ENCODE results near the gene AMPH.

GRCh38 chr7:38669965-38670520, 38.9 kb upstream of the AMPH start:
- no peak for TF ChIP-seq CTCF (conservative IDR thresholded peaks at IDR 0.05; ENCODE audit: low read depth, low read length)
- no peak for TF ChIP-seq EZH2 (IDR thresholded peaks at IDR 0.05; ENCODE audit: low read length, unreplicated experiment)
- no peak for TF ChIP-seq EZH2phosphoT487 (IDR thresholded peaks at IDR 0.05; ENCODE audit: borderline replicate concordance, low read length)
